Smooth muscle cell (in vitro differentiated cells): ENCODE data around the gene HCN4. TPM values are rescaled to one million over a fixed set of nuclear protein-coding genes. Genes with fewer than 3 reads are reported as not detected.

ENCODE experiments used
- DNase-seq: peaks from one replicate; lab custom pipeline; 2025; ENCODE audit not compliant: unreplicated experiment; lab: John Stamatoyannopoulos, UW
- H2AFZ ChIP-seq: fragments of 200-600 bp; sonication (generic); 2 replicates; pipeline ENCODE4 v1.6.0; 2016; ENCODE audit warnings: antibody characterized with exemption, low read depth, mild to moderate bottlenecking
- H3F3A ChIP-seq: fragments of 200-600 bp; sonication (generic); 2 replicates; pipeline ENCODE4 v1.6.0; 2017; ENCODE audit warnings: antibody characterized with exemption, low read depth
- H3K27ac ChIP-seq: fragments of 200-600 bp; sonication (generic); 2 replicates; pipeline ENCODE4 v1.5.1; 2016; ENCODE audit warnings: low read depth, mild to moderate bottlenecking
- H3K27me3 ChIP-seq: fragments of 200-600 bp; sonication (generic); 2 replicates; pipeline ENCODE4 v1.6.1; 2016; ENCODE audit warnings: low read depth, mild to moderate bottlenecking
- H3K36me3 ChIP-seq: fragments of 200-600 bp; sonication (generic); 2 replicates; pipeline ENCODE4 v1.5.1; 2016; ENCODE audit warnings: low read depth
- H3K4me1 ChIP-seq: fragments of 200-600 bp; sonication (generic); 2 replicates; pipeline ENCODE4 v1.5.1; 2016; ENCODE audit warnings: low read depth
- H3K4me2 ChIP-seq: fragments of 200-600 bp; sonication (generic); 2 replicates; pipeline ENCODE4 v1.6.0; 2016; ENCODE audit warnings: mild to moderate bottlenecking
- H3K4me3 ChIP-seq: fragments of 200-600 bp; sonication (generic); 2 replicates; pipeline ENCODE4 v1.5.1; 2016; ENCODE audit warnings: mild to moderate bottlenecking
- H3K79me2 ChIP-seq: fragments of 200-600 bp; sonication (generic); 2 replicates; pipeline ENCODE4 v1.6.0; 2016; ENCODE audit warnings: low read depth, mild to moderate bottlenecking
- H3K9ac ChIP-seq: fragments of 200-600 bp; sonication (generic); 2 replicates; pipeline ENCODE4 v1.6.0; 2016; ENCODE audit warnings: low read depth
- H3K9me3 ChIP-seq: fragments of 200-600 bp; sonication (generic); replicated peaks from 2 replicates; pipeline ENCODE4 v1.5.1; 2016; ENCODE audit warnings: low read depth
- H4K20me1 ChIP-seq: fragments of 200-600 bp; sonication (generic); 2 replicates; pipeline ENCODE4 v1.6.0; 2016; ENCODE audit warnings: low read depth
- WGBS: methylation state at CpG from one replicate; pipeline ENCODE4 v1.1.7; 2016; ENCODE audit warnings: low lambda C conversion rate; 5-methylcytosine and 5-hydroxymethylcytosine counted together
- polyA plus RNA-seq: library from polyadenylated mRNA; unstranded; fragments of >200 nt; fragmentation: Nextera tagmentation; extraction: Ambion mirVana; gene quantifications from 2 replicates; pipeline ENCODE4 v1.2.1, GENCODE V29; 2016
- total RNA-seq: library from RNA; depleted of rRNA; stranded (reverse); fragments of >200 nt; gene quantifications from 2 replicates; pipeline ENCODE4 v1.2.3, GENCODE V29; 2014
- TF ChIP-seq, protein P1 (sequence below): fragments of 200-600 bp; sonication (generic); IDR thresholded peaks from 2 replicates; pipeline ENCODE4 v1.5.1; 2017; ENCODE audit warnings: borderline replicate concordance, mild to moderate bottlenecking, antibody characterized with exemption; ENCODE audit not compliant: insufficient read depth, poor library complexity, severe bottlenecking

Gene HCN4
- total and polyA plus RNA-seq, 2 experiments from 2014 or later: 0.07 TPM; not detected in 1

- Histone ChIP-seq H4K20me1 (no peaks in the 10 kb centered on the region), H3K27ac (no peak overlapping the region), H3K79me2 (no peaks in the 10 kb centered on the region), H2AFZ (no peak overlapping the region), H3K27me3 (no peaks in the 10 kb centered on the region), H3K4me1 (no peaks in the 10 kb centered on the region), H3K9ac (no peak overlapping the region), H3K9me3 (no peaks in the 10 kb centered on the region), H3K4me2 (no peak overlapping the region), H3F3A (no peaks in the 10 kb centered on the region), H3K4me3 (no peak overlapping the region), H3K36me3 (no peaks in the 10 kb centered on the region)
- TF ChIP-seq, protein P1, sequence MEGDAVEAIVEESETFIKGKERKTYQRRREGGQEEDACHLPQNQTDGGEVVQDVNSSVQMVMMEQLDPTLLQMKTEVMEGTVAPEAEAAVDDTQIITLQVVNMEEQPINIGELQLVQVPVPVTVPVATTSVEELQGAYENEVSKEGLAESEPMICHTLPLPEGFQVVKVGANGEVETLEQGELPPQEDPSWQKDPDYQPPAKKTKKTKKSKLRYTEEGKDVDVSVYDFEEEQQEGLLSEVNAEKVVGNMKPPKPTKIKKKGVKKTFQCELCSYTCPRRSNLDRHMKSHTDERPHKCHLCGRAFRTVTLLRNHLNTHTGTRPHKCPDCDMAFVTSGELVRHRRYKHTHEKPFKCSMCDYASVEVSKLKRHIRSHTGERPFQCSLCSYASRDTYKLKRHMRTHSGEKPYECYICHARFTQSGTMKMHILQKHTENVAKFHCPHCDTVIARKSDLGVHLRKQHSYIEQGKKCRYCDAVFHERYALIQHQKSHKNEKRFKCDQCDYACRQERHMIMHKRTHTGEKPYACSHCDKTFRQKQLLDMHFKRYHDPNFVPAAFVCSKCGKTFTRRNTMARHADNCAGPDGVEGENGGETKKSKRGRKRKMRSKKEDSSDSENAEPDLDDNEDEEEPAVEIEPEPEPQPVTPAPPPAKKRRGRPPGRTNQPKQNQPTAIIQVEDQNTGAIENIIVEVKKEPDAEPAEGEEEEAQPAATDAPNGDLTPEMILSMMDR: no peak
- no peak for DNase-seq
- WGBS: 92% methylated on average over 21 of the region's 21 CpGs
These were observed 39.1 kb downstream of the HCN4 start for GRCh38 chr15:73329501-73330200.

GRCh38 chr15:73328981-73329380 lies 39.8 kb downstream of the HCN4 start:
- 99% methylated on average over 10 of the region's 10 CpGs for WGBS
- TF ChIP-seq, protein P1: no peak
- Histone ChIP-seq H3K4me3 (no peak overlapping the region), H3K4me2 (no peak overlapping the region), H4K20me1 (no peaks in the 10 kb centered on the region), H3K27me3 (no peaks in the 10 kb centered on the region), H3K9ac (no peak overlapping the region), H3F3A (no peaks in the 10 kb centered on the region), H3K27ac (no peak overlapping the region), H2AFZ (no peak overlapping the region), H3K36me3 (no peaks in the 10 kb centered on the region), H3K9me3 (no peaks in the 10 kb centered on the region), H3K4me1 (no peaks in the 10 kb centered on the region), H3K79me2 (no peaks in the 10 kb centered on the region)
- no peak for DNase-seq

- H3F3A ChIP-seq: no peaks in the 10 kb centered on the region
- H3K9ac ChIP-seq: no peak overlapping the region
- no peak overlapping the region for H3K27ac ChIP-seq
- H3K4me2 ChIP-seq: no peak overlapping the region
- no peak for DNase-seq
- TF ChIP-seq, protein P1: no peak
- H3K4me3 ChIP-seq: no peak overlapping the region
- no peaks in the 10 kb centered on the region for H3K36me3 ChIP-seq
- H3K27me3 ChIP-seq: no peaks in the 10 kb centered on the region
- H3K9me3 ChIP-seq: no peaks in the 10 kb centered on the region
- no peaks in the 10 kb centered on the region for H3K4me1 ChIP-seq
- H3K79me2 ChIP-seq: no peaks in the 10 kb centered on the region
- 93% methylated on average over 12 of the region's 12 CpGs for WGBS
- no peaks in the 10 kb centered on the region for H4K20me1 ChIP-seq
- H2AFZ ChIP-seq: no peak overlapping the region
These were observed 40.5 kb downstream of the HCN4 start for GRCh38 chr15:73328149-73328820.
